ENCODE results near the gene INCA1. TPM values are rescaled to one million over a fixed set of nuclear protein-coding genes. Genes with fewer than 3 reads are reported as not detected.

INCA1 gene
- total RNA-seq, 1 experiment from 2014 or later = 0.13 TPM

DNA sequence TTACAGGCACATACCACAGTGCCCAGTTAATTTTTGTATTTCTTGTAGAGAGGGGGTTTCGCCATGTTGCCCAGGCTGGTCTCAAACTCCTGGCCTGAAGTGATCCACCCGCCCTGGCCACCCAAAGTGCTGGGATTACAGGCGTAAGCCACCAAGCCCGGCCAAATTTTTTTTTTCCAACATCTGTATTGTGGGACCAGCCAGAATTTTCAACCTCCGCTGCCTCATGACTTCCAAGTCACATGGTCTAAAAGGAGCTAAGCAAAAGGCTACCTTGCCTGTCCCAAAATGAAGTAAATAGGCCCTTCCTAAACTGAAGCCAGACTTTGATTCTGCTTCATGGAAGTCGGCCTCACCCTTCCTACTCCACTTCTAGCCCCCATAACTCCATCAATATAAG, 25.5 kb downstream of the INCA1 start:
- DNase-seq (ENCODE audit: low spot score) = no peak

DNA sequence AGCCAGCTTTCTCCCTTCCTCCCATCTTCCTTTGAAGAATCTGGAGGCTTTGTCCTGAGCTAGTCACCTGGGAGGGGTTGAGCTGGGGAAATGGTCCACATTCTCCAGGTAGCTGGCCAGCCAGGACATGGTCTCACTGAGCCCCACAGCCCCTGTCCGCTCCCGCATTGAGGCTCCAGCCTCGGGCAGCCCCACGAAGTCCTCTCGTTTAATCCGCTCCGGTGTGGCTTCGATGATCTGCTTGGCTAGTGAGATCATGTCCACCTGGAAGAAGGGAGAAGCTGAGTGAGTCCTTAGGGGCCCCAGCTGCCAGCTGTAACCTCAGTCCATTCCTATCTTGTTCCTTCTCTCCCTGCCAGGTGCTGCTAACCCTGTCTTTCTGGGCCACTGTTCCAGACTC, 27.0 kb downstream of the INCA1 start:
- DNase-seq (ENCODE audit: low spot score) = no peak

DNA sequence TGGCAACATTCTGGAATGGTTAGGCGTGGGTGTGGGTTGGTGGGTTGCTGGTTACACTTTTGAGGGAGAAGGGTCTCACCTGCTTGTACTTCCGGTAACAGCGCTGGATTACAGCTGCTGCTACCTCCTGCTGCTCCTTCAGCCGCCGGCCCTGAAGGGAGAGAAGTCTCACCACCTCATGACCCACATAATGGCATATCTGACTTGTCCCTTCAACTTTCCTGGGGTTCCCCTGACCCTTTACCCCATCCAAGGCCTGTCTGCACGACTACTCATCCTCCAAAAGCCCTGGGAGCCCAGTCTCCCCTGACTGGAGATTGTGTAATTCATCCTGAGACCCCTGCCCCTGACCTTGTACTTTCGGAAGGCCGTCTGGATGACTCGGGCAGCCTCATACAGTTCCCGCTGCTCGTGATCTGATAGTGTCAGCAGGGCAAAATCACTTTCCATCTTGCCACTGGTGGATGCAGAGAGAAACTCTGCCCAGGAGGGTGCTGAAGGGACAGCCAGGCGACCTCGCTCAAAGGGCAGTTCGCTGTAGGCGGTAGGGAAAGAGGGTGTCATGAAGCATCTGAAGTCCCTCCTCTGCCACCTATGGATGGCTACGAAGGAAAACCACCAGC, 27.7 kb downstream of the INCA1 start:
- DNase-seq (ENCODE audit: low spot score) = no peak

DNA sequence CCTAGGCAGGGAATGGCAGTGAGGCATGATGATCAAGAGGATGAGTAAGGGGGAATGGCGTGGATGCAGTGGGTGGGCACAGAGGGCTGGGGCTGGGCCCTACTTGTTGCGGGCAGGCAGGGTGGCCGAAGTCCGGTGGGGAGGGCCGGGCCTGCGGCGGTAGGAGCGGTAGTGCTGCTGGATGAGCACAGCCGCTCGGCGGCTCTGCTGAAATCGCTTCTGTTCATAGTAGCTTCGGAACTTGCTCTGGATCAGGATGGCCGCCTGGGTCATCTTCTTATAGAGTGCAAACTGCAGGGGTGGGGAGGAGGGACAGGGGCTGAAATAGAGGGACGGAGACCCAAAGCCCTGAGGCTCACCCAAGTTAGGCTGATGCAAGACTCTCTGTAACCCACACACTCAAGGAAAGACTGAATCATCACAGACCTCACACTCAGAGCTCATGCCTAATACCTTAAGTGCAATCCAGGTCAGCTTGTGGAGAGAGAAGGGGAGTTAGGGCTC, 28.2 kb downstream of the INCA1 start:
- no peak for DNase-seq (ENCODE audit: low spot score)

DNA sequence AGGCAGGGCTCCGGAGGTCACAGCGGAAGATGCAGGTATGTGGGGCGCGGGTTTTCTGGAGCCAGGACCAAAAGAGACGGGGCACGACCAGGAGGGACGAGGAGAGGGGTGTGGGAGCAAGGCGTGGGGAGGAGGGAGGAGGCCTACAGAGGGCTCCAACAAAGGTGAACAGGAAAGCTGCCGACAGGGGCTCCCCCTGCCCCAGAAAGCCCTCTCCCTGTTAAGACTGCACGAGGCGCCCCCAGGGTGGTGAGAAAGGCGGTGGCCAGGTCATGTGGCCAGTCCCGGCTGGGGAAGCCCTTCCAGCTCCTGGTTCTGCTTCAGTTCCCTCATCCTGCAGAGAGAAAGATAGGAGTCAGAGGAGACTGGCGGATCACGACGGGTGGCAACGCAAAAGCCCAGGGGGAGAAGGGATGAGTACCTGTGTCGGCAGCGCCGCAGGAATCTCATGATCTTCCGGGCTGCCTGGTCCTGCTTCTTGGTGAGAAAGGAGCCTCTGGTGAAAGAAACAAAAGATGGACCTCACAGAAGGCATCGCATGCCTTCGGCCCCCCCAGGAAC, 28.8 kb downstream of the INCA1 start:
- peak; percentile 4 for DNase-seq (ENCODE audit: low spot score)

DNA sequence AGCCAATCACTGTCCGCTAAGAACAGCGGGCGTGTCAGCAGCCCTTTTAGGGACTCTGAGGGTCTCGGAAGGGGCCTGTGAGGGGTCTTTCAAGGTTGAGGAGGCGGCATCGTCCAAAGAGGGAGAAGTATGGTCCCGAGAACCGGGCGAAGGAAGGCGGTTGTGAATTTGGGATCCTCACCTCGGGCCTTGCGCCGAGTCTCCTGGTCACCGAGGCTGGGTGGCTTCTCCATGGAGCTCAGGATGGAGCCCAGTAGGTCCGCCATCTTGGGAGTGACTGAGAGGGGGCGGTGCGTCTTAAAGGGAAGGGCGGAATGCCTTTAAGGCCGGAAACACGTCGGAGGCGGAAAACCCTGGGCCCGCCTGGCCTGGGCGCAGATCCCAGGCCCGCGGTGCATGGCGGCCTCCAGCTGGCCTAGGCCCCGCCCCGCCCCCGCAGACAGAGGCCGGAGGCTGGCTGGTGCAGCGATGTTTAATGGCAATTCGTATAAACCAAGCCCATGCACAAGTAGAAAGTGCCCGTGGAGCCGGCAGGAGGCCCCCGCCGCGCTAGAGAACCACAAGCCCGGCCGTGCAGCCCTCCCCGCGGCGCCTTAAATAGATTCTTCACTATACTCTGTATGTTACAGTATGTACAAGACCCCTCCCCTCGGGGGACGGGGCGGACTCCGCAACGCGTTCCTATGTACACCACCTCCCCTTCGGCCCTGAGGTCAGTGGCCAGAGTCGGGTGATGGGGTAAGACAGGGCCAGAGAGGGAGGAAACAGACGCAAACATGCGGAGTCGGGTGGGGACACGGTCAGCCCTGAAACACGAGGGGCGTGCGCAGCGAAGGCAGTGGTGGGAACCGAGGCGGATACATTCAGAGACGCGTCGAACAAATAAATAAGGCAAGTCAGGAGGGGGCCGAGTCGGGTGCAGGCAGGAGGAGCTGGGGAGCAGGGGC, 29.5 kb downstream of the INCA1 start, which contains the start of gene SPAG7:
Gene SPAG7, minus strand, starts transcription at position 279 of the 947 bp plus-strand sequence. Its CDS starts 13 bp downstream, at position 266.
- DNase-seq (ENCODE audit: low spot score) = peak; percentile 93

DNA sequence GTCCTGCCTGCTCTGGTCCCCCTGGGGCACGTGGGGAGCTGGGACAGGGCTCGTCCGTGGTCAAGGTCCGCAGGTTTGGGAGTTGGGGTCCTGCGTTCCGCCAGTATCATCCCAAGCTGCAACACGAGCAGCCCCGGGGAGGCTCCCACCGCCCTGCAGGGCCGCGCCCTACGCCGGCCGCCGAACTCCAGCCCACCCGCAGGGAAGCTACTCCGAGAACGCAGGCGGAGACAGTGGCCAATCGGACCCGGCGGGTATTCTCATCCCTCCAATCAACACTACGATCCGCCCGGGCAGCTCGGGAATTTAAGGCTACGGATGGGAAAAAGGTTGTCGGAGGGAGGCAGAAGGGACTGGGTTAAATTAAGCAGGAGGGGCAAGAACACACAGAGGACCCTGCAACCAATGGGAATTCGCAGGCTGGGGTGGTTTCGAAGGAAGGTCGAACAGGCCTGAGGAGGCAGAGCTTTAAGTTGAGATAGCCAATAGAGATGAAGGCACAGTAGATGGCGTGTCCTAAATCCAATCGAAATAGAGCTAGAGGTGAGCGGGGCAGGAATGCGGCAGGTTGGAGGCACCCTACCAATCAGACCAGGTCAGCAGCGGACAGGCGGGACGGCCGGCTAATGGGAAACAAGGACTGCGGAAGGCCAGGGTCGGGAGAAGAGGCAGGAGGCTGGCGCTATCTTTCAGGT, 30.3 kb downstream of the INCA1 start:
- peak; percentile 96 for DNase-seq (ENCODE audit: low spot score)

DNA sequence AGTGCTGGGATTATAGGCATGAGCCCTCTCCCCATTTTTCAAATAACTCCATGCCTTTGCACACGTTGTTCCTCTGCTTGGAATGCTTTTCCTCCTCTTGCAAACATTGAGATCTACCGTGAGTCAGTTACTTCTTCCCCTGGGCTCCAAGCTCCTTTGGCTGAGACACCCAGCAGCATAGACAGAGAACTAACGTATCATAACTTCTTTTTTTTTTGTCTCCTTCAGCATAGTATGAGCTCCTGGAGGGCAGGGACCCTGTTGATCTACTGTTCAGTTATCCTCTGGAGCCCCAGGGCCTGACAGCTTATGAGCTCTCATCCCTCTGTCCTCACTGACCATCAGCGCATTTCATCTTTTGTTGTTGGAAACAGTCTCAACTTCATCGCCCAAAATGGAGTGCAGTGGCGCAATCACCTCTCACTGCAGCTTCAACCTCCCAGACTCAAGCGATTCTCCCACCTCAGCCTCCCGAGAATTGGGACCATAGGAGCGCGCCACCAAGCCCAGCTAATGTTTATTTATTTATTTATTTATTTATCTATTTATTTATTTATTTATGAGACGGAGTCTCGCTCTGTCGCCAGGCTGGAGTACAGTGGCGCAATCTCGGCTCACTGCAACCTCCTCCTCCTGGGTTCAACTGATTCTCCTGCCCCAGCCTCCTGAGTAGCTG, 31.9 kb downstream of the INCA1 start:
- DNase-seq (ENCODE audit: low spot score) = no peak

DNA sequence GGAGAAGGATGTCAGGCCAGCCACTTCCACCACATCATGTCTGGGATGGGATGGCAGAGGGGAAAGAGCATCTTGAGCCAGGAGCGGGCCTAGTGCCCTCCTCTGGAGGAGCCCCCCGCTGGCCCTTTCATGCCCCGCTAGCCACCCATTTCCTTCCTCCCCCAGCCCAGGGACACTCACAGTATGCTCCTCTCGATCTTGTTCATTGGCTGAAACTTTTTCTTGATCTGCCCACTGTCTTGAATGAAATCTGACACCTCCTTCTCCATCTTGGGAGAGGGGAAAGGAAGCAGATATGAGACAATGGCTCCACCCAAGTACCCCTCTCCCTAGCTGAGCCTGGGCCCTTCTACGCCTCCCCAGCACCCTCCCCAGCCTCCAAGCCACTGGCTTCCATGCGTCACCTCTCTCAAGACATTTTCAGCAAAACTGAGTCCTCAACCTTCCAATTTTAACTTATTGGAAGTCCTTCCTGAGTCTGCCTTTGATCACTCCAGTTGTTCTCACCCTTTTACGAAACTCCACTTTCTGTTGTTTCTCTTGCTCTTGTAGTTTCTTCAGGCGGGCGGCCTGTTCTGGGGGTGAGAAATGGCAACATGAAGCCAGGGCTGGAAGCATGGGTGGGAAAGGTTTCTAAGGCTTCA, 36.9 kb downstream of the INCA1 start:
- no peak for DNase-seq (ENCODE audit: low spot score)

DNA sequence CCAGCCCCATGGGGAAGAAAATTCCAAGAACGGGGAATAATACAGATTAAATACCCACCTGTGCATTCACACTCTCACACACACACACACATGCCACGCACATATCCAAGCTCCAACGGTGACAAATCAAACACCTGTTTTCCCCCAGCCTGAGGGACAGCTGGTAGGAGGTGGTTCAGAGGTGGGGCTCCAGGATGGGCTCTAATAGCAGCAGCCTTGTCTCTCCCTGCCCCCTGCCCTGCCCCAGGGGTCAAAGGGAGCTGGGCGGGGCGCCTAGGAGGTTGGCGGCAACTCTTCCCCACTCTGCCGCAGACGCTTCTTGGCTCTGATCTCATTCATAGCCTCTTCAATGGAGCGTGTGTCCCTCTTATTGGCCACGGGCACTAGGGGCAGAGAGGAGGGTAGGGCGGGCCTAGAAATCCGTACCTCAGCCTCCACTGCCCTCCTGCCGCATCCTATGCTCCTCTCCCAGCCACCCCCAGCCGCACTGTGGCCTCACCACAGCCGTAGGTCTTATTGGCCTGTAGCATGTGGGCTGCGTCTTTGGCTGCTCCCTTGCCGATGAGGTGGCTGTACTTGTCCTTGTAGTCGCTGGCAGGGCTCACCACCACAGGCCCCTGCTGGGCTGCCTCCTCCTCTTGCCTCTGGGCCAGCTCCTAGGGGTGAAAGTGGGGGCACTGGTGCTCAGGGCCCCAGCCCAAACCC, 37.9 kb downstream of the INCA1 start:
- DNase-seq (ENCODE audit: low spot score) = no peak

DNA sequence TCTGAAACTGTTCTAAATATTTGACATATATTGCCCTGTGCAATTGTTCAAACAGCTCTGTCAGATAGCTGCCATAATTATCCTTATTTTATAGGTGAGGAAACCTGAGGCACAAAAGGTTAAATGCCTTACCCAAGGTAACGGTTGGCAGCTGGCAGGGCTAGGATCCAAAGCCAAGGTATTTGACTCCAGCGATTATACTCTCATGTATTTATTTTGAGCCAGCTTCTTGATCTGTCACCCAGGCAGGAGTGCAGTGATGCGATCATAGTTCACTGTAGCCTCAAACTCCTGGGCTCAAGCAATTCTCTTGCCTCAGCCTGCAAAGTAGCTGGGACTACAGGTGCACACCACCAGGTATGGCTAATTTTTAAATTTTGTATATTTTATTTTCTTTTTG, 39.2 kb downstream of the INCA1 start:
- no peak for DNase-seq (ENCODE audit: low spot score)

DNA sequence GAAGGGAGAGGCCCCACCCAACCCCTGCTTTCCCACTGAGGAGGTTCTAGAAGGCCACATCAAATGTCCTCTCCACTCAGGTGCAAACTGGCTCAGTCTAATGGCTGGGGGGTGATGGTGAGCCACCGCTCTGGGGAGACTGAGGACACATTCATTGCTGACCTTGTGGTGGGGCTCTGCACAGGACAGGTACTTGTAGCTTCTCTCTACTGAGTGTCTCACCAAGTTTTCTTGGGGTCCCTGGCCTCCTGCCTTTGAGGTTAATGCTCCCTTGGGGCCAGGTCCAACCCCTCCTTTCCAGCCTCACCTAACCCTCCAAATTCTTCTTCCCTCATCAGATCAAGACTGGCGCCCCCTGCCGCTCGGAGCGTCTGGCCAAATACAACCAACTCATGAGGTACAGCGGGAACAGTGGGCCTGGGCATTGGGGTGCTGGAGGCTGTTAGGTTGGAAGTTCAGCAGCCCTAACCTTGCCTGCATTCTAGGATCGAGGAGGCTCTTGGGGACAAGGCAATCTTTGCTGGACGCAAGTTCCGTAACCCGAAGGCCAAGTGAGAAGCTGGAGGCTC, 40.7 kb downstream of the INCA1 start:
- no peak for DNase-seq (ENCODE audit: low spot score)

DNA sequence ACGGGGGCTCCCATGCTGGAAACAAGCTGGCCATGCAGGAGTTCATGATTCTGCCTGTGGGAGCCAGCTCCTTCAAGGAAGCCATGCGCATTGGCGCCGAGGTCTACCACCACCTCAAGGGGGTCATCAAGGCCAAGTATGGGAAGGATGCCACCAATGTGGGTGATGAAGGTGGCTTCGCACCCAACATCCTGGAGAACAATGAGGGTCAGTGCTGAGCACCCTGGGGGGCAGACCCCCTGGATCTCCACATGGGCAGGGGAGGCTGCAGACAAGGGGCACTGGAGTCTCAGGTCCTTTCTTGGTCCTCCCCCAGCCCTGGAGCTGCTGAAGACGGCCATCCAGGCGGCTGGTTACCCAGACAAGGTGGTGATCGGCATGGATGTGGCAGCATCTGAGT, 42.2 kb downstream of the INCA1 start:
- DNase-seq (ENCODE audit: low spot score) = no peak

DNA sequence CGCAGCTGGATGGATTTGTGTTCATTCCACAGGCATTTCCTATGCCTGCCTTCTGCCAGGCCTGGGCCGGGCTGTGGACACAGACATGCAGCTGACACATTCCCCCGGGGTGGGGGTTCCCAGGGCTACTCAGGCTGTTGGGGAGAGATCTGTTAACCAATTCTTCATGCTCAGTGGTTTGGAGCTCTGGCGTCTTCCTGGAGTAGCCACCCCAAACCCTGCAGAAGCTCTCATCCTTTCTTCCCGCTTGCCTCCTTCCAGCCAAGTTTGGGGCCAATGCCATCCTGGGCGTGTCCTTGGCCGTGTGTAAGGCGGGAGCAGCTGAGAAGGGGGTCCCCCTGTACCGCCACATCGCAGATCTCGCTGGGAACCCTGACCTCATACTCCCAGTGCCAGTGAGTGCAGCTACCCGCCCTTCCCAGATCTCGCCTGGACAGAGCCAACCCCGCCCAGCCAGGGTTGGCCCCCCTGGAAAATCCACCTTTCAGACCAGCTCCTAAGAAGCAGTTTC, 43.8 kb downstream of the INCA1 start:
- DNase-seq (ENCODE audit: low spot score) = no peak

DNA sequence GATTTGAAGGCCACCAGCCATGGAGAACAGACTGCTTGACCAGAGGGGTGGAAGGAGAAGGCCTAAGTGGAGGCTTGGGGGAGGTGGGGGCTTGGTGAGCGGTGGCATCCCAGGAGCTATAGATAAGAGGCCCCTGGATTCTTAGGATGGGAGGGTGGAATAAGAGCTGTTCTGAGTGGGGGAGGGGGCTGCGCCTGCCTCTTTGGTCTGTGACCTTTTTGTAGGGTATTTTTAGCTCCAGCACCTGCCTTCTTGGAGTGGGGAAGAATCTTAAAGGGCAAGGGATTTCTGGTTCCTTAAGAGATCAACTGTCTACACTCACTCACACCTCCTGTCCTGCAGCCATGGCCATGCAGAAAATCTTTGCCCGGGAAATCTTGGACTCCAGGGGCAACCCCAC, 45.8 kb downstream of the INCA1 start:
- no peak for DNase-seq (ENCODE audit: low spot score)

DNA sequence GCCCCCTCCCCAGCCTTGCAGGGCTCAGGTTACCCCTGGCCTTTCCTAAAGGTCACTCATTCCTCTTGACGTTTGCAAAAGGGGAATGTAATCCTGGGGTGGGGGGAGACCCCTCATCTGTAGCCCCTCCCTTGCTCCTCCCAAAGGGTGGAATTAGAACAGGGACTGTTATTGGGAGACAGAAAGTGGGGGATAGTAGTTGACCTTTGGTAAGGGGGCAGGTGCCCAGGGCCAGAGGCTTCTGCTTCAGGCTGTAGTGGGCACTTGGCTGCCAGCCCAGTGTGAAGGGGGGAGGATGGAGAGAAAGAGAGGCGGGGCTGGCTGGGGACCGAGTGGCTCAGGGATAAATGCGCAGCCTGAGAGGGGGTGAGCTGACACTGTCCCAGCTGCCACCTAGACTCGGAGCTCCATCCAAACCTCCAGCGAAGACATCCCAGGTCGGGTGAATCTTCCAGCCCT, 46.5 kb downstream of the INCA1 start, which contains the start of gene ENO3:
Gene ENO3, plus strand, starts transcription at position 374 of the 459 bp plus-strand sequence. CDS start 711 bp downstream, outside the sequence.
- DNase-seq (ENCODE audit: low spot score) = no peak

DNA sequence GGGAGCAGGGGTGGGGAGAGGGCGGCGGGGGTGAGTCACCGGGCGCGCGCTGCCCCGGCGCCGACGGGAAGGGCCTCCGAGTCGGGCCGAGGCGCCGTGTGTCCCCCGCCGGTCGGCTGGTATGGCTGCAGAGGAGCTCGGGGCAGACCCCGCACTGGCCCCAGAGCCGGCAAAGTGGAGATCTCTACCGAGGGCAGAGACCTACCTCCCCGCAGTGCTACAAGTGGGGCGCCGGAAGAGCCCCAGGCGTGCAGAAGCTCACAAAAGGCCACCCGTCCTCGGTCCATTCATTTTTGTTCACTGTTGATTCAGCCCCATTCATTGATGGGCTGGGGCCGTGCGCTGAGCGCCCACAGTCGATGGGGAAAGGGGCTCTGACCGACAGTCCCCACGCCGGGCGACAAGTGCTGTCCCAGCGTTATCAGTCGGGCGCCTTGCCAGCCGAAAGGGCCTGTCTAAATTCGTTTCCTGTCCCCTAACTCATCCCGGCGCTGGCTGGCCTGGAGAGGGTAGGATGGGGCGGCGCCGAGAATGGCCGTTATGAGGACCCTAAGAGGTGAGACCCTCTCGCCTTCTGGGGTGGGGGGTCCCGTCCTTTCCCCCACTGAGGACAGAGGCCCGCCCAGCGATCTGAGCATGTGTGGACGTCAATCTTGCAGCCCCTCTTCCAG, 47.1 kb downstream of the INCA1 start:
- DNase-seq (ENCODE audit: low spot score) = peak; percentile 32

DNA sequence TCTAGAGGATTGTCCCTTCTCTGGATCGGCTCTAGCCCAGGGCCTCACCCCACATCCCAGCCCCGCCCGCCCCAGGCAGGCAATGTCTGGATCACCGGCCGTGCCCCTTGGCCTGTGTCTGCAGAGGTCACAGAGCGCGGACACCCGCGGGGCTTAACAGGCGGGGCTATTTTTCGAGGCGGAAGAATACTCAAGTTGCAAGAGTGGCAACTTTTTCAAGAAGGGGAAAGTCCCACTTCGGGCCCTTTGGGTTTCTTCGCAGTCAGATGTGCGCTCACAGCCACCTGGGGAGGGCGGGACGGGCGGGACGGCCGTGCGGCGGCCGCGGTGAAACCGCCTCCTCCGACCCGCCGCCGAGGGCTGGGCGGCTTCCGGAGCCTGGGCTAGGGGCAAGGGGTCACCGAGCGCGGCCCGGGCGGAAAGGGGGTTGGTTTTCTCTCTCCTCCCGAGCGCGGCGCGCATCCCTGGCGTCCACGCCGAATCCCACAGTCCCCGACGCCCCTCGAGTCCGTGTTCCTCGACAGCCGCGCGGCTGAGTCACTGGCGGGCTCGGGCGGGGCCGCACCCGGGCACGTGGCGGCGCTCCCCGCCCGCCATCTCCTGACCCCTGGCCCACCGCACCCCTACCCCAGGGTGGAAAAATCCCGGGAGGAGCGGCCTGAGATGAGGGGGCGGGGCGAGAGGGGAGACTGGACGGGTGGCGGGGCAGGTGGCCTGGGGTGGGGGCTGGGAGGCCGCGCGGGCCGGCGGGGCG, 47.8 kb downstream of the INCA1 start:
- DNase-seq (ENCODE audit: low spot score) = peak; percentile 69

Measured in HT-29 (cell line).